ENCODE data around the gene CHMP3.

Gene CHMP3

GRCh38 chr2:86464652-86465051, 98.6 kb downstream of the CHMP3 start:
- no peak for DNase-seq

DNA sequence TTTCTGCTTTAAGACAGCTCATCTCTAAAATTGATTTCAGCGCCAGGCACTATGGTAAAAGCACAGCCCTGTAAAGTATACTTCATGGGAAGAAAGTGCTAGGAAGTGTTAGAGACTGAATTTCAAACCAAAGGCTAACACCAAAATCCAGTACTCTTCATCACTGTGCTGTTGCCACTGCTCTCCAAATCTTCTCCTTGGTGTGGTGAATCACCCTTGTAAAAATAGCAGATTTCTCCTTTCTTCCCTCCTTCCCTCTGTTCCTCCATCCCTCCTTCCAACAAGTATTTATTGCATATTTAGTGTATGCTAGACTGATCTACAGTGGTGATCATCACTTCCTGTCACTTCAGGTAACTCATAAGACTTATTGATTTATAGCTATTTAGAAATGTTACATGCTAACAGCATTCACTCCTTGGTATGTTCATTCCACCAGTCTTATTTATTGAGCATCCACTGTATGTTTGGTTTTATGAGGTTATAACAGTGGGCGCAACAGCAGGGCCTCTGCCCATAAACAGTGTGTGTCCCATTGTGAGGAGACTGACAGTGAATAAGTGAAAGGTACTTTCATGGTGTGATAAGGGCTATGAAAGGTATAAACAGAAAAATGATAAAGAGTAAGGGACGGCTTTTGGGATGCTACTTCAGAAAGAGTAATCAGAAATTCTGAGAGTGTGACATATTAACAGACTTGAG, 102.0 kb downstream of the CHMP3 start:
- DNase-seq, result no peak

DNA sequence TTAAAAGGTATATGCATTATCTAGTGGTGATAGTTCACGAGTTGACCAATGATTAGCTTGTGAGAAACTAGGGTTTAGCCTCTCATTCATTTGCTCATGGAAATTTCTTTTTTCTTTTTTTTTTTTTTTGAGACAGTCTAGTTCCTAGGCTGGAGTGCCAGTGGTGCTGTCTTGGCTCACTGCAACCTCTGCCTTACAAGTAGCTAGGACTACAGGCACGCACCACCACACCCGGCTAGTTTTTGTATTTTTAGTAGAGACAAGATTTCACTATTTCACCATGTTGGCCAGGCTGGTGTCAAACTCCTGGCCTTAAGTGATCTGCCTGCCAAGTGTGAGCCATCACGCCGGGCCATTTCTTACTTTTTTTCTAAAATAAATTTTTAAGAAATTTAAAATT, 108.1 kb downstream of the CHMP3 start:
- DNase-seq, result no peak

GRCh38 chr2:86454238-86454637, 109.0 kb downstream of the CHMP3 start:
- no peak for DNase-seq

GRCh38 chr2:86453836-86454235, 109.4 kb downstream of the CHMP3 start:
- no peak for DNase-seq
